GM12878 (cell line): Measurements from ENCODE around the gene NCMAP. TPM values are rescaled to one million over a fixed set of nuclear protein-coding genes. Genes with fewer than 3 reads are reported as not detected.

Experiments used
- ATAC-seq: fragments of 200-7000 bp; cut with Tn5 transposase; 3 replicates; pipeline ENCODE4 v1.9.1; 2020; ENCODE audit warnings: mild to moderate bottlenecking, moderate library complexity
- BruUV-seq: library from RNA; stranded (reverse); fragments of 400-500 nt; replicated peaks from 2 replicates; lab custom pipeline; 2021; lab: Mats Ljungman, UMichigan
- CTCF ChIA-PET: fragments of 300-600 bp; sonication (Branson Sonifier 250); formaldehyde crosslinking; extraction: SDS; loops from one replicate; lab custom pipeline; 2021; ENCODE audit warnings: inconsistent platforms; lab: Yijun Ruan, JAX
- POLR2A ChIA-PET: fragments of 350-600 bp; formaldehyde crosslinking; extraction: SDS; loops from one replicate; lab custom pipeline; 2021; ENCODE audit warnings: inconsistent platforms; lab: Charles Lee
- RAD21 ChIA-PET: fragments of 300-600 bp; sonication (Branson Sonifier 250); formaldehyde crosslinking; loops from one replicate; lab custom pipeline; 2023; ENCODE audit warnings: antibody characterized with exemption; ENCODE audit not compliant: unreplicated experiment; lab: Charles Lee
- SMC1A ChIA-PET: fragments of 300-600 bp; sonication (Branson Sonifier 250); formaldehyde crosslinking; loops from one replicate; lab custom pipeline; 2023; ENCODE audit not compliant: unreplicated experiment, uncharacterized antibody; lab: Charles Lee
- DNase-seq: peaks from one replicate; pipeline ENCODE4 v3.0.0-alpha.2; 2011; ENCODE audit warnings: low read depth, low spot score
- FAIRE-seq: peaks from 3 replicates; lab custom pipeline; 2011; peaks lifted over from hg19 to GRCh38; lab: Jason Lieb, UNC
- H2AFZ ChIP-seq: 2 replicates; pipeline ENCODE4 v1.6.0; 2011; ENCODE audit warnings: low read depth, low read length, control low read depth; ENCODE audit not compliant: control insufficient read depth
- H3K27ac ChIP-seq: 2 replicates; pipeline ENCODE4 v1.5.1; 2011; ENCODE audit warnings: control low read depth; ENCODE audit not compliant: control insufficient read depth, insufficient read depth
- H3K27me3 ChIP-seq, 2 experiments: replicated peaks in 1 of 2; 2 replicates each; pipeline versions ENCODE4 v1.6.0 to v1.6.1; 2011; ENCODE audit warnings: low read length in 1 of 2; ENCODE audit not compliant: control insufficient read depth in 2 of 2, insufficient read depth in 2 of 2
- H3K36me3 ChIP-seq, 2 experiments: 2 replicates each; pipeline ENCODE4 v1.5.1; 2011; ENCODE audit warnings: low read length in 1 of 2; ENCODE audit not compliant: control insufficient read depth in 2 of 2, insufficient read depth in 2 of 2
- H3K4me1 ChIP-seq: 2 replicates; pipeline ENCODE4 v1.6.1; 2011; ENCODE audit warnings: mild to moderate bottlenecking, low read length, moderate library complexity, mixed read lengths; ENCODE audit not compliant: control insufficient read depth, insufficient read depth
- H3K4me2 ChIP-seq: 2 replicates; pipeline ENCODE4 v1.6.0; 2011; ENCODE audit warnings: control low read depth; ENCODE audit not compliant: control insufficient read depth, insufficient read depth
- H3K4me3 ChIP-seq: fragments of 200-600 bp; sonication (generic); 2 replicates; pipeline ENCODE4 v1.5.1; 2016
- H3K79me2 ChIP-seq: 2 replicates; pipeline ENCODE4 v1.6.0; 2011; ENCODE audit warnings: low read length; ENCODE audit not compliant: control insufficient read depth, insufficient read depth
- H3K9ac ChIP-seq: 2 replicates; pipeline ENCODE4 v1.8.0; 2011; ENCODE audit warnings: low read length, control low read depth, mixed read lengths; ENCODE audit not compliant: control insufficient read depth, insufficient read depth
- H3K9me3 ChIP-seq: replicated peaks from 3 replicates; pipeline ENCODE4 v1.5.1; 2011; ENCODE audit warnings: mild to moderate bottlenecking, low read length; ENCODE audit not compliant: control insufficient read depth, insufficient read depth
- H4K20me1 ChIP-seq: 2 replicates; pipeline ENCODE4 v1.6.0; 2011; ENCODE audit not compliant: control insufficient read depth, insufficient read depth
- BRCA1 ChIP-seq: IDR thresholded peaks from 2 replicates; pipeline ENCODE4 v1.6.1; 2011; ENCODE audit warnings: low read depth, low read length, improper control_type of control experiment
- DPF2 ChIP-seq: fragments of 450-650 bp; IDR thresholded peaks from 2 replicates; pipeline ENCODE4 v1.6.1; 2017; ENCODE audit warnings: mild to moderate bottlenecking
- GABPA ChIP-seq: IDR thresholded peaks from 2 replicates; pipeline ENCODE4 v1.6.1; 2014; ENCODE audit warnings: antibody characterized with exemption, low read depth, mild to moderate bottlenecking, inconsistent platforms
- HDAC6 ChIP-seq: fragments of 200-600 bp; sonication (generic); IDR thresholded peaks from one replicate; pipeline ENCODE4 v1.8.0; 2017; ENCODE audit warnings: antibody characterized with exemption; ENCODE audit not compliant: unreplicated experiment
- KDM1A ChIP-seq: fragments of 200-600 bp; sonication (generic); IDR thresholded peaks from 2 replicates; pipeline ENCODE4 v1.6.1; 2016; ENCODE audit warnings: borderline replicate concordance
- MTA2 ChIP-seq: fragments of 450-650 bp; IDR thresholded peaks from 2 replicates; pipeline ENCODE4 v1.6.1; 2016; ENCODE audit warnings: low read depth, mild to moderate bottlenecking, moderate library complexity
- MYC ChIP-seq: IDR thresholded peaks from 2 replicates; pipeline ENCODE4 v1.6.1; 2011; ENCODE audit warnings: mild to moderate bottlenecking, low read length, moderate library complexity, inconsistent platforms; ENCODE audit not compliant: insufficient read depth, insufficient replicate concordance, insufficient read length, severe bottlenecking
- NFYA ChIP-seq: IDR thresholded peaks from 2 replicates; pipeline ENCODE4 v1.6.1; 2011; ENCODE audit warnings: low read depth, mild to moderate bottlenecking, low read length, improper control_type of control experiment, borderline replicate concordance
- NR2C1 ChIP-seq: fragments of 450-650 bp; IDR thresholded peaks from 2 replicates; pipeline ENCODE4 v1.6.1; 2017; ENCODE audit warnings: antibody characterized with exemption, mild to moderate bottlenecking, moderate library complexity
- RFX5 ChIP-seq: IDR thresholded peaks from 2 replicates; pipeline ENCODE4 v1.6.1; 2011; ENCODE audit warnings: low read depth, low read length, improper control_type of control experiment
- SIX5 ChIP-seq: IDR thresholded peaks from 2 replicates; pipeline ENCODE4 v1.6.1; 2011; ENCODE audit warnings: mild to moderate bottlenecking, low read depth, low read length, moderate library complexity; ENCODE audit not compliant: severe bottlenecking
- SMARCA5 ChIP-seq: fragments of 450-650 bp; IDR thresholded peaks from 2 replicates; pipeline ENCODE4 v1.6.1; 2017; ENCODE audit warnings: mild to moderate bottlenecking
- STAT1 ChIP-seq: fragments of 450-650 bp; conservative IDR thresholded peaks from 2 replicates; pipeline ENCODE4 v1.6.1; 2014; ENCODE audit warnings: antibody characterized with exemption, mild to moderate bottlenecking
- WGBS: methylation state at CpG from one replicate; pipeline ENCODE4 v1.1.6; 2016; ENCODE audit warnings: low lambda C conversion rate; ENCODE audit not compliant: insufficient replicate concordance, insufficient coverage; ENCODE audit errors: missing lambda C conversion rate; 5-methylcytosine and 5-hydroxymethylcytosine counted together
- in situ Hi-C: fragments of 300-500 bp; cut with MboI; formaldehyde crosslinking; loops from 9 replicates; pipeline ENCODE4 v1.14.3; 2018; ENCODE audit warnings: mixed read lengths
- intact Hi-C: fragments of 100-400 bp; cut with micrococcal nuclease; formaldehyde crosslinking; loops from one replicate; pipeline ENCODE4 v1.14.2; 2022; ENCODE audit not compliant: unreplicated experiment
- polyA plus RNA-seq, 11 experiments: library from polyadenylated mRNA; depleted of rRNA in 4 of 11; unstranded in 6 of 11; stranded (reverse) in 5 of 11; fragments of >200 nt; fragmentation: Nextera tagmentation in 4 of 11; fragmentation: Illumina TruSeq in 1 of 11; extraction: Ambion mirVana in 4 of 11; extraction: Trizol in 1 of 11; gene quantifications; 1 replicate in 1 of 11; 2 replicates in 10 of 11; pipeline versions ENCODE4 v1.2.1 to v1.2.3, GENCODE V29; 2011 to 2016; ENCODE audit warnings: inconsistent platforms in 2 of 11, missing spikeins in 2 of 11, low read depth in 1 of 11
- total RNA-seq, 4 experiments: library from RNA; depleted of rRNA in 3 of 4; stranded (reverse); fragments of >200 nt in 3 of 4; fragmentation: Illumina TruSeq in 1 of 4; extraction: Trizol in 1 of 4; gene quantifications; 2 replicates each; pipeline versions ENCODE4 v1.2.1 to v1.2.3, GENCODE V29; 2013 to 2021
- TF ChIP-seq, protein P1 (sequence below): fragments of 150-350 bp; IDR thresholded peaks from 2 replicates; pipeline ENCODE4 v1.6.1; 2016; ENCODE audit warnings: low read depth, low read length
- TF ChIP-seq, protein P2 (sequence below): IDR thresholded peaks from 2 replicates; pipeline ENCODE4 v1.6.1; 2012; ENCODE audit warnings: low read length, inconsistent platforms
- TF ChIP-seq, protein P3 (sequence below): IDR thresholded peaks from 2 replicates; pipeline ENCODE4 v1.6.1; 2012; ENCODE audit warnings: low read depth, low read length, improper control_type of control experiment
- TF ChIP-seq, protein P4 (sequence below): IDR thresholded peaks from 2 replicates; pipeline ENCODE4 v1.6.1; 2011; ENCODE audit warnings: borderline replicate concordance, low read depth, mild to moderate bottlenecking, moderate library complexity, low read length; ENCODE audit not compliant: insufficient read depth, poor library complexity, severe bottlenecking

NCMAP gene
- total and polyA plus RNA-seq, 10 of the 15 experiments (the other 5 are each of a cell fraction or from before 2014, with no cell fraction given): not detected

- TF ChIP-seq NFYA: no peak
- TF ChIP-seq DPF2: no peak
- TF ChIP-seq, protein P1, sequence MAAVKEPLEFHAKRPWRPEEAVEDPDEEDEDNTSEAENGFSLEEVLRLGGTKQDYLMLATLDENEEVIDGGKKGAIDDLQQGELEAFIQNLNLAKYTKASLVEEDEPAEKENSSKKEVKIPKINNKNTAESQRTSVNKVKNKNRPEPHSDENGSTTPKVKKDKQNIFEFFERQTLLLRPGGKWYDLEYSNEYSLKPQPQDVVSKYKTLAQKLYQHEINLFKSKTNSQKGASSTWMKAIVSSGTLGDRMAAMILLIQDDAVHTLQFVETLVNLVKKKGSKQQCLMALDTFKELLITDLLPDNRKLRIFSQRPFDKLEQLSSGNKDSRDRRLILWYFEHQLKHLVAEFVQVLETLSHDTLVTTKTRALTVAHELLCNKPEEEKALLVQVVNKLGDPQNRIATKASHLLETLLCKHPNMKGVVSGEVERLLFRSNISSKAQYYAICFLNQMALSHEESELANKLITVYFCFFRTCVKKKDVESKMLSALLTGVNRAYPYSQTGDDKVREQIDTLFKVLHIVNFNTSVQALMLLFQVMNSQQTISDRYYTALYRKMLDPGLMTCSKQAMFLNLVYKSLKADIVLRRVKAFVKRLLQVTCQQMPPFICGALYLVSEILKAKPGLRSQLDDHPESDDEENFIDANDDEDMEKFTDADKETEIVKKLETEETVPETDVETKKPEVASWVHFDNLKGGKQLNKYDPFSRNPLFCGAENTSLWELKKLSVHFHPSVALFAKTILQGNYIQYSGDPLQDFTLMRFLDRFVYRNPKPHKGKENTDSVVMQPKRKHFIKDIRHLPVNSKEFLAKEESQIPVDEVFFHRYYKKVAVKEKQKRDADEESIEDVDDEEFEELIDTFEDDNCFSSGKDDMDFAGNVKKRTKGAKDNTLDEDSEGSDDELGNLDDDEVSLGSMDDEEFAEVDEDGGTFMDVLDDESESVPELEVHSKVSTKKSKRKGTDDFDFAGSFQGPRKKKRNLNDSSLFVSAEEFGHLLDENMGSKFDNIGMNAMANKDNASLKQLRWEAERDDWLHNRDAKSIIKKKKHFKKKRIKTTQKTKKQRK: no peak
- TF ChIP-seq HDAC6: no peak
- no peak for TF ChIP-seq SIX5
- no peak for TF ChIP-seq KDM1A
- TF ChIP-seq, protein P2, sequence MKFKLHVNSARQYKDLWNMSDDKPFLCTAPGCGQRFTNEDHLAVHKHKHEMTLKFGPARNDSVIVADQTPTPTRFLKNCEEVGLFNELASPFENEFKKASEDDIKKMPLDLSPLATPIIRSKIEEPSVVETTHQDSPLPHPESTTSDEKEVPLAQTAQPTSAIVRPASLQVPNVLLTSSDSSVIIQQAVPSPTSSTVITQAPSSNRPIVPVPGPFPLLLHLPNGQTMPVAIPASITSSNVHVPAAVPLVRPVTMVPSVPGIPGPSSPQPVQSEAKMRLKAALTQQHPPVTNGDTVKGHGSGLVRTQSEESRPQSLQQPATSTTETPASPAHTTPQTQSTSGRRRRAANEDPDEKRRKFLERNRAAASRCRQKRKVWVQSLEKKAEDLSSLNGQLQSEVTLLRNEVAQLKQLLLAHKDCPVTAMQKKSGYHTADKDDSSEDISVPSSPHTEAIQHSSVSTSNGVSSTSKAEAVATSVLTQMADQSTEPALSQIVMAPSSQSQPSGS: no peak
Observed at GRCh38 chr1:24567792-24568388, 12.0 kb downstream of the NCMAP start (continued).

DNA sequence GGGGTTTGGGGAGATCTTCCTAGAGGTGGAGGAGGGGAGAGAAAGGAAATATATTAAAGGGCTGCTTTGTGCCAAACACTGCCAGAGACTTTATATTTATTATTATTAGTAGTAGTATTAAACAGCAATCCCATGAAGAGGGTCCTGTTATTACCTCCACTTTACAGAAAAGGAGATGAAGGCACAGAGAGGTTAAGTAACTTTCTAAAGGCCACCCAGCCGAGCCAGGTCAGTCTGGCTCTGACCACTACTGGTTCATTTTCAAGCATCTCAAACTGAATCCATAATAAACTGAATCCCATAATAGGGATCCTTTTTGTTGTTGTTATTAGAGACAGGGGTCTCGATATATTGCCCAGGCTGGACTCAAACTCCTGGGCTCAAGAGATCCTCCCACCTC is 12.6 kb downstream of the NCMAP start:
- in situ Hi-C loops: no loop called here
- no TSS peak for BruUV-seq
- no peak for TF ChIP-seq SMARCA5
- TF ChIP-seq MYC: no peak
- no peak for TF ChIP-seq BRCA1
- no peak for TF ChIP-seq MTA2
- TF ChIP-seq, protein P3, sequence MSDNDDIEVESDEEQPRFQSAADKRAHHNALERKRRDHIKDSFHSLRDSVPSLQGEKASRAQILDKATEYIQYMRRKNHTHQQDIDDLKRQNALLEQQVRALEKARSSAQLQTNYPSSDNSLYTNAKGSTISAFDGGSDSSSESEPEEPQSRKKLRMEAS: no peak
- TF ChIP-seq GABPA: no peak
- no peak for TF ChIP-seq RFX5
- no peak for TF ChIP-seq NR2C1
- TF ChIP-seq, protein P4, sequence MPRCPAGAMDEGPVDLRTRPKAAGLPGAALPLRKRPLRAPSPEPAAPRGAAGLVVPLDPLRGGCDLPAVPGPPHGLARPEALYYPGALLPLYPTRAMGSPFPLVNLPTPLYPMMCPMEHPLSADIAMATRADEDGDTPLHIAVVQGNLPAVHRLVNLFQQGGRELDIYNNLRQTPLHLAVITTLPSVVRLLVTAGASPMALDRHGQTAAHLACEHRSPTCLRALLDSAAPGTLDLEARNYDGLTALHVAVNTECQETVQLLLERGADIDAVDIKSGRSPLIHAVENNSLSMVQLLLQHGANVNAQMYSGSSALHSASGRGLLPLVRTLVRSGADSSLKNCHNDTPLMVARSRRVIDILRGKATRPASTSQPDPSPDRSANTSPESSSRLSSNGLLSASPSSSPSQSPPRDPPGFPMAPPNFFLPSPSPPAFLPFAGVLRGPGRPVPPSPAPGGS: no peak
- TF ChIP-seq STAT1: no peak

More for the DNA sequence above, 12.6 kb downstream of the NCMAP start:
- Histone ChIP-seq H3K4me2 (no peak overlapping the region), H4K20me1 (no peaks in the 10 kb centered on the region), H3K36me3 (no peaks in the 10 kb centered on the region), H2AFZ (no peak overlapping the region), H3K9ac (no peak overlapping the region), H3K4me1 (peaks cover 4% of the 10 kb centered on the region; the same call in 1 of the 2 replicates), H3K9me3 (no peaks in the 10 kb centered on the region; the same call in 2 of the 3 replicates), H3K27me3 (peaks cover 1 to 2% of the 10 kb centered on the region in 2 experiments; a peak in 2 of 4 replicates), H3K79me2 (no peaks in the 10 kb centered on the region), H3K4me3 (no peak overlapping the region), H3K27ac (no peak overlapping the region)
- ChIA-PET SMC1A (no interaction called here), CTCF (interaction anchor here (0.9 kb wide), 1 partner anchor 268 kb away, joined by 3 read pairs; no protein-coding TSS in a partner anchor), POLR2A (no interaction called here), RAD21 (no interaction called here)
- no peak for DNase-seq
- WGBS: 8% methylated on average over 2 of the region's 2 CpGs
- no peak for ATAC-seq
- FAIRE-seq: no peak
- intact Hi-C loops: no loop called here
